ENCODE data around the gene PHTF1.

- TF ChIP-seq CTCF (IDR thresholded peaks at IDR 0.05) (no peak), EZH2 (IDR thresholded peaks at IDR 0.05; ENCODE audit: borderline replicate concordance, insufficient read depth, low read depth, low read length, poor library complexity, severe bottlenecking) (no peak)
These were observed 26.8 kb upstream of the PHTF1 start for GRCh38 chr1:113786069-113786468.
